HG03520 (cell line): ENCODE measurements around the gene SYCP2L.
"Not testable (repeated sequence)": the region's sequence is repeated elsewhere in the genome, so short reads cannot be mapped to it uniquely, and the experiment has no call there.

Experiments
- ATAC-seq: cut with Tn5 transposase; IDR thresholded peaks from one replicate; pipeline ENCODE4 v1.9.1; 2021; ENCODE audit warnings: mild to moderate bottlenecking, moderate library complexity; ENCODE audit not compliant: unreplicated experiment

SYCP2L gene

DNA sequence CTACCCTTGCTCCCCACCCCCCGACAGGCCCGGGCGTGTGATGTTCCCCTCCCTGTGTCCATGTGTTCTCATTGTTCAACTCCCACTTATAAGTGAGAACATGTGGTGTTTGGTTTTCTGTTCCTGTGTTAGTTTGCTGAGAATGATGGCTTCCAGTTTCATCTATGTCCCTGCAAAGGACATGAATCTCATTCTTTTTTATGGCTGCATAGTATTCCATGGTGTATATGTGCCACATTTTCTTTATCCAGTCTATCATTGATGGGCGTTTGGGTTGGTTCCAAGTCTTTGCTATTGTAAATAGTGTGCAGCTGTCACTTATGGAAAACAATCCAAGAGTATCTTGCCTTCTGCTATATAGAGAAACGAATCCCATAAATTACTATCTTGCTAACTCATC, 116.4 kb downstream of the SYCP2L start:
- ATAC-seq, result not testable (repeated sequence)

DNA sequence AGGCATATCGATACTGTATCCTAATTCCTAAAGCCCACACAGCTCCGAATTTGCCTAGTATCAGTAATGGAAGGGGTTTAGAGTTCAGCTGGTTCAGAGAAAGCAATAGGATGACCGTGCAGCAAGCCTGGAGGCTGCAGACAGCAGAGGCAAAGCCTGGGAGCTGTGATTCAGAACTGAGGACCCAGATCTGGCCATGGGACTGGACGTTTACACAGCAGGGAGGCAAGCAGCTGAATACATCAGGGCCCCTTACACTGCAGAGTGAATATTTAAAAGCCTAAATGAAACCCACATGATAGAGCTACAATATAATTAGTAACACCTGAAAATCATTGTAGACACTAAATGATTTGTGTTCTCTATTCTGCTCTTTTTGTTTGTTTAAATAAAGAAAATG, 119.2 kb downstream of the SYCP2L start:
- ATAC-seq, result no peak

DNA sequence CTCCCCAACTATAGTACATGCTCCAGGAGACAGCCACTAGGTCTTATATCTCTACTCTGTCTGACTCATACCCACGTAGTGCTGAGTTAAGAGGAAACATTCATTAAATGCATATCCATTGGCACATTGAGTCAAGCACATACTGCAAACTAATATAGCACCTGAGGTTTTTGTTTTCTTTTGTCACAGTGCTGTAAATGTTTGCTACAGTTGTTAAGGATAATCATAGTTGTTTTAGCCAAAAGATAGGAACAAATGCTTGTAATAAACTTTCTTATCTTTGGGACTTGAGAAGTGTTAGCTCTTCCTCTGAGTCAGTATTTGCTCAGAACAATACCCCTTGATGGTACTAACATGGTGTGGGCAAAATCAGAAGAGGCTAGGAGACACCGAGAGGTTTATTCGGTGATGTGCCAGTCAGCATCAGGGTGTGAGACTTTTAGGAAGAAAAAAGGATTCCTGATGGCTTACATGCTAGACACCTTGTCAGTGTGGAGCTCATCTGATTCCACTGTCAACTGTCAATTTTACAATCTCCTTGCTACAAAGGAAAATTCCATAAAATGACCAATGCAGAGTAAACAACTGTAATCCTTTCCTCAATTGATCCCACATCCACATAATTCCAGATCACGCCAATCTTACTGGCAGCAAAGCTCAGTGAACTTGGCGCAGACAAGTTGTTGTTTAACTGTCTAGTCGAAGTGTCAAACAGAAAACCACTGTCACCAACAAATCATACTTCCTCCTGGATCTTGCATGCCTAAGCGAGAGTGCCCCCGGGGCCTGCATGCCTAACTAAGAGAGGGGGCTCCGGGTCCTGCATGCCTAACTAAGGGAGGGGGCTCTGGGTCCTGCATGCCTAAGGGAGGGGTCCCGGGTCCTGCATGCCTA, 121.1 kb downstream of the SYCP2L start:
- no peak for ATAC-seq

DNA sequence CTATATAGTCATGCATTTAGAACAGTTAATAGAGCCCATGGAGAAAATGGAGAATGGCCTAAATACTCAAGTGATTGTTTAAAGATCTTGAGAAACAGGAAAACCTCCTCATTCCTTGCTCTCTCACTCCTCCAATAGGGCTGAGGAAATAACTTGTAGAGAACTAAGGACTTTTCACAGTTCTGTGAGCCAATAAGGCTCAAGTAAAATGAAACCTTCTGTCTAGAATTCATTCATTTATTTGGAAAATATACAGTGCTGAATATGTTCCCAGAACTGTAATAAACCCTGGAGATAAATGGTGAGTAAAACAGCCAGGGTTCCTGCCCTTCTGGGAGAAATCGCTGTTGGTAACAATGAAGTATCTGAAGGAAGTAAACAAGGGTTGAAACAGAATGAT, 122.0 kb downstream of the SYCP2L start:
- no peak for ATAC-seq

DNA sequence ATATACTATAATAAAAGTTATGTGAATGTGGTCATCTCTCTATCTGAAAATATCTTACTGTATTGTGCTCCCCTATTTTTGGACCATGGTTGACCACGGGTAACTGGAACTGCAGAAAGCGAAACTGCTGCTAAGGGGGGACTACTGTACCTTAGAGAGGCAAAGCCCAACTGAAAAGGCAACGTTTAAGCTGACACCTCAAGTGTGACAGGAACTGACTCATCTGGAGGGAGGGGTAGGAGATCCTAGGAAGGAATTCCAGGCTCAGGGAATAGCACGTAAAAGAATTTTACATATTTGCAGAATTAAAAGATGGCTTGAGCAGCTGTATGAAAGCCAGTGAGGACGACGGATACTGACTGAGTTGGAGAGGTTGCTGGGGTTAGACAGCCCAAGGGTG, 122.5 kb downstream of the SYCP2L start:
- ATAC-seq, result peak; percentile 71

DNA sequence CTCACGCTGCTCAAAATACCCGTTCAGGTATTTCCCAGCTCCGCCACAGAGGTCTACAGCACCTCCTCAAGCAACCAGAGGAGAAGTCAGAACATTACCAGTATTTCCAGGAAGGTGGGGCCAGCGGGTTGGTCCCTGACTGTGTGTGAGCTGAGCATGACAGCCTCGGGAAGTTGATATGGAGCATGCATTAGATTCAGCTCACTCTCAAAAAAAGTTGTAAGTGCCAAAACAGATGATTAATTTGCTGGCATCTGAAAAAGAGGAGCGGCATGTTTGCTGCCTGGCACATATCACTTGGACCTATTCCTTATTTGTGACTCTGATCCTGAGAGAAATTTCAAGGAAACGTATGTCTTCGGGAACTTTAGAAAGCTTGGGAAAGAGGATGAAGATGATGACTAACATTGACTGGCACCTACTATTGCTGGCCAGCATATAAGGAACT, 125.0 kb downstream of the SYCP2L start:
- ATAC-seq, result no peak

DNA sequence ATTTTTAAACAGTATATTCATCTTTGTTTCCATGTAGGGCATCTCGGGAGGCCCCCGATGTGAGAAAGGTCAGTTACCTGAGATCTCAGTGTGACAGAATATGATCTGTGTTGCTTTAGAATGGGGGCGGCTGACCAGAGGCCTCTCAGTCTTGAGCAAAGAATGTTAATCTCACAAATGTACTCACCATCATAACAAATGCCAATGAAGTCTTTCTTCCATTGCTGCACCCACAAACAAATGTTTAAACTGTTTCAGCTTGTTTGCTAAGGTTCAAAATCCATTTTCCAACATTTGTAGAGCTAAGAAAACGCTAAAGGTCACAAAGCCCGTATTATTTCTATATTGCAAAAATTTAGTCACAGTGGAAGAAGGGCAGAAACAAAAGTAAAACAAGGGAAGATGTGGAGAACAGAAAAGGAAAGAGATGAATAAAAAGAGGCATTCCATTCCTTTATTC, 125.5 kb downstream of the SYCP2L start:
- no peak for ATAC-seq

DNA sequence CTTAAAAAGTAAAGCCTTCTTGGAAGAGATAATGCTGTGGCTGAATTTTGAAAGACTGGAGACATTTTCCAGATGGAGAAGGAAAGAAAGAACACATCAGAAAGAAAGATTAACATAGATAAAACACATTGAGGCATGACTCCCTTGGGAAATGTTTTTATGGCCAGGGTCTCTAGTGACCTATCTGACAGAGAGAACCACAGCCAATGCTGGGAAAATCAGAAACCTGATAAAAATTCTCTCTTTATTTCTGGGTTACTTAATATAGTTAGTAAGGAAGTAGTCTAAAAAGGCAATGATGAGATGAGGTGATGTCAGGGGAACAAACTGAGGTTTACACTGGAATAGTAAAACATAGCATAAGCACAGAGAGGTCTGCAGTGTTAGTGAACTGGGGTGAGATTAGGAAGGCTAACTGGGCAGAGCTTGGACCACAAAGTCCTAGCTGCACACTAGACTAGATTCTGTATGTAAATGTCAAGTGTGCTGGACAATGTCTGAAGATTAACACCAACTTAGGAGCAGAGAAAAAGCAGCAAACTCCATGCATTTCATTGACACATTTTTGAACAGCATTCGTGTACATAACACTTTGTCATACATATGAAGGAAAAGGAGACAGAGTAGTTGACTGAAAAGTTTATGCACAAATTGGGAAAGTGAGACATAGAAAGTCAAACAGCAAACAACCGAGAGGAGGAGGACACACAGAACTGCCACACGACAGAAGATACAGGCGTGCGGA, 126.3 kb downstream of the SYCP2L start:
- no peak for ATAC-seq

DNA sequence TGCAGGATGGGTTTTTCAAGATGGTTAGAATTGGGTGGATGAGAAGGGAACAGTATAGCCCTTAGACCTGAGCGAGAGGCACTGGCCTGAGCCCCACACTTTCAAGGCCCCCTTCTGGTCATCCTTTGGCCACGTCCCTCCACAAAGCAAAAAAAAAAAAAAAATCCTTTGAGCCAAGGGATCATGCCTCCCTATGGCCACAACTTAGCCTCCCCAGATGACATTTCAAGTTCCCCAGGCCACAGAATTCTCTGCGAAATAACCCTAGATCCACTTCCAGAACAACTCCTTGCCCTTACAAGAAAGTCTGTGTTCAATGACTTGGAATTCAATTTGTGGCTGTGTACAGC, 126.8 kb downstream of the SYCP2L start:
- no peak for ATAC-seq

DNA sequence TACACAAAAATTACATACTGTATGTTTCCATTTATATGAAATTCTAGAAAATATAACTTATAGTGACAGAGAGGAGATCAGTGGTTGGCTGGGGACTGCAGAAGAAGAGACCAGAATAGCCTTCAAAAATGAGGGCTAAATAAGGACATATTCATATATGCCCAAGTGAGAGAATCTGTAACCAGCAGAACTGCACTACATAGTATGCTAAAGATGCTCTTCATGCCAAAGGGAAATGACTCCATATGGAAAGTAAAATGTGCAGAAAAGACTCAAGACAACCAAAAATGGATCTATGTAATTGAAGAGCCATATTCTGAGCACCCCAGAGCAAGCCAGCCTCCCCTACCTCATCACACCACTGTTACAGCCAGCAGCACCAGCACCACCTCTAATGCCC, 128.2 kb downstream of the SYCP2L start:
- ATAC-seq, result no peak

DNA sequence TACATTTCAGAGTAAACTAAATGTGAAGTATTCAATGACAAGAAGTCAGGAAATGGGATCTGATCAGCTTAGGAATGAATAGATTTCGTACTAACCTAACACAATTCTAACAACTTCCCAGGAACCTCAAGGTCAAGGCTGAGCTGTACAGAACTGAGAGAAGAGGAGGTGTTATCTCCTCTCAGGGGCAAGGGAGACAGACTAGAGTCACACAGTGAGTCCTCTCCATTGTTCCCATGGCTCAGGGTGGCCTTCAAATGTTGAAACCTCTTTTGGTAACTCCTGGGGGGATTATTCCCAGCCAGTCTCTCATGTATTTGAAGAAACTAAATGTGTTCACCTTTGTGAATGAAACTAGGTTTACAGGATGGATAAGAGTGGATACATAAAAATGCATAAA, 129.6 kb downstream of the SYCP2L start:
- ATAC-seq, result no peak

DNA sequence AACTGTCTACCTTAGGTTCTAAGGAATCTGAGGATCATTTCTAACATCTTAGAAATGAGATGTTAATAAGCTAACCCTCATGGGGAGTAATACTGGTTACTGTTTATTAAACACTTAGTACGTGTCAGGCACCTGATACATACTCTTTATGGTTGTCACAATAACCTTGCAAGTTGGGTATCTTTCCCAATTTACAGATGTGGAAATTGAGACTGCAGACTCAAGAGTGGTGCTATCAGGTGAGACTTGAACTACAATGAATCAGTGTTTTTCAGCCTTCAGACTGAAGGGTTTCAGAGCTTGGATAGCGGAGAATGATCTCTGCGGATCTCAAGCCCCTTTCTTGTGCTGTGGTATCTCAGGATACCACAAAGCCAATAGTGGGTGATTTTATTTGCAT, 130.2 kb downstream of the SYCP2L start:
- no peak for ATAC-seq

DNA sequence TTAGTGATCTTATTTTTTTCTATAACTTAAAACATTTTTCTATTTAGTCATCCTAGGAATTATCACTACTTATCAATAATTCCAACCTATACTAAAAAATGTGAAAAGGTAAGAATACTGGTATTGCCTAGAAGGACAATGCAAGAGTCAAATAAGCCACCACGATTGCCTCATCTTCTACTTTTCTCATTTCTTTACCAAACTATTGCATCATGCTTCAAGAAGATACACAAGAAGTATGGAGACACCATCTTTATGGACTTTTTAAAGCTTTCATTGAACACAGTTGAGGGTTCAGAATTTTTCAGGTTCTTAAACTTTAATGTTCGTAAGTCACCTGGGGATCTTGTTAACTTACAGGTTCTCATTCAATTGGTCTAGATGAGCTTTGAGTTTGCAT, 131.4 kb downstream of the SYCP2L start:
- no peak for ATAC-seq

DNA sequence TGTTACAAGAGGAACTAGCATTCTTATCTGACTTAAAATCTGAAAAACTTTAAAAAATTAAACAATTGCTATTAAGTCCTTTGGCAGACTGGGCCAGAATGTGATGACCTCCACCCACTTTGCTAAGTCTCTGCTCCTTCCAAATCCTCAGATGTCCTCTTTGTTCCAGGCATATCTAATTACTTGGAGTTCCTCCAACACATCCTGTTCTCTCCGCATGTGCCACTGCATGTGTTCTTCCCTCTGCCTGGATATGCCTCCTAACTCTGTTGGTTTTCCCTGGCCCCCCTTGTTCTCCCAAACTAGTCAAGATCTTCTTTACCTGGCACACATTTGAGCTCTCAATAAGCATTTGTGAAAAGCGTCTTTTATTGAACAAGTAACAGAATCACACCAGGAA, 134.2 kb downstream of the SYCP2L start:
- no peak for ATAC-seq

DNA sequence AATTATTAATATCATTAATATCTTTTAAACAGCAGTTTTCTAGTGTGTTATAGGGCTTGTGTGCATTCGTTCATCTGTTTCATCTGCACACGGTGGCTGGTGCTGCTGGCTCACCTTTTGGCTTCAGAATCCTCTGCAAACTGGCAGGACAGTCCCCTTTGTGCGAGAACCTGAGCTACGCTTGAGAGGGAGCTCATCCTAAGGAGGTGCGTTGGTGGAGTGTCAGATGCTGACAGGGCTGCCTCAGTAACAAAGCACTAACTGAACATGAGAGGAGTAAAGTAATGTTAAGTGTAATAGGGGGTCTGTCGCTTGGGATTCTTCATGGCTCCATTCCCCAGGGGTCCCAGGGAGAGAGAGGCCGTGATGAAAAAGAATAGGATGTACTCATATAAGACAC, 134.9 kb downstream of the SYCP2L start:
- ATAC-seq, result no peak

DNA sequence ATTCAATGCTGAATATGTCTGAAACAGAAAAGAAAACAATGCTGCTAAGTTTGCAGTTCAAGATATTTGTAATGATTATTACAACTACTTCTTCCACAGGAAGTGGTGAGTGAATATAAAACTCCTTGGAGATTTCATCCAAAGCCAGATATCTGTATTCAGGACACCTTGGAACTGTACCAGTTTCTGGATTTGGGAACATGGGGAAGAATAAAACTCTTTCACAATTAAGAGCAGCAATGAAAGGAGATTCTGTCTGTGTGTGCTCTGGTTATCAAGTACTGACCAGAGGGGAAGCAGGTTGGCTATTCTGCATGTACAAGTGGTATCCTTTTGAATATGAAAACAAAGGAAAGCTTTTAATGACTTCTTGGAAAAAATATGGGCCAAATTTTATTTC, 136.2 kb downstream of the SYCP2L start:
- no peak for ATAC-seq
